ENCODE measurements around the gene TRPC4AP. TPM values are rescaled to one million over a fixed set of nuclear protein-coding genes. Genes with fewer than 3 reads are reported as not detected.

The TRPC4AP gene
- total RNA-seq, 2 donors from 2014 or later, result 84.2 to 103 TPM

- Mint-ChIP-seq H3K4me3 (no peak overlapping the region), H3K27me3 (ENCODE audit: insufficient read depth) (no peaks in the 10 kb centered on the region), H3K27ac (peak overlapping the region; percentile 0), H3K36me3 (ENCODE audit: low read depth) (peaks cover 55% of the 10 kb centered on the region), H3K4me1 (peaks cover 10% of the 10 kb centered on the region), H3K9me3 (no peaks in the 10 kb centered on the region)
- Histone ChIP-seq H3K27ac (ENCODE audit: low read depth, low read length) (no peak overlapping the region), H3K27me3 (ENCODE audit: control insufficient read depth, insufficient read depth, low read length, poor library complexity, severe bottlenecking) (no peaks in the 10 kb centered on the region), H3K9me3 (ENCODE audit: control insufficient read depth, low read length) (no peaks in the 10 kb centered on the region), H3K9ac (ENCODE audit: extremely low read depth, low read length, poor library complexity, severe bottlenecking) (no peak overlapping the region), H3K4me1 (ENCODE audit: control insufficient read depth, insufficient read depth, low read length) (no peaks in the 10 kb centered on the region), H3K36me3 (ENCODE audit: control insufficient read depth, insufficient read depth, low read length) (peaks cover 34% of the 10 kb centered on the region), H3K4me3 (ENCODE audit: low read length) (no peak overlapping the region)
- no peak for DNase-seq
- no peak for TF ChIP-seq CTCF (conservative IDR thresholded peaks at IDR 0.05)
- WGBS, 2 experiments (ENCODE audit: insufficient coverage in 1 of 2, insufficient read length in 1 of 2), result 94 to 97% methylated on average over 3 to 6 of the region's 6 CpGs
Measured at GRCh38 chr20:35066194-35066593, 26.4 kb downstream of the TRPC4AP start.

- Mint-ChIP-seq H3K27me3 (ENCODE audit: insufficient read depth) (no peaks in the 10 kb centered on the region), H3K9me3 (no peaks in the 10 kb centered on the region), H3K4me3 (no peak overlapping the region), H3K27ac (peak overlapping the region; percentile 0), H3K36me3 (ENCODE audit: low read depth) (peaks cover 55% of the 10 kb centered on the region), H3K4me1 (peaks cover 10% of the 10 kb centered on the region)
- DNase-seq, result no peak
- no peaks in the 10 kb centered on the region for H3K4me1 ChIP-seq (ENCODE audit: control insufficient read depth, insufficient read depth, low read length)
- no peaks in the 10 kb centered on the region for H3K27me3 ChIP-seq (ENCODE audit: control insufficient read depth, insufficient read depth, low read length, poor library complexity, severe bottlenecking)
- TF ChIP-seq CTCF (conservative IDR thresholded peaks at IDR 0.05), result no peak
- H3K9ac ChIP-seq (ENCODE audit: extremely low read depth, low read length, poor library complexity, severe bottlenecking), result no peak overlapping the region
- peaks cover 34% of the 10 kb centered on the region for H3K36me3 ChIP-seq (ENCODE audit: control insufficient read depth, insufficient read depth, low read length)
- H3K4me3 ChIP-seq (ENCODE audit: low read length), result no peak overlapping the region
- no peaks in the 10 kb centered on the region for H3K9me3 ChIP-seq (ENCODE audit: control insufficient read depth, low read length)
- H3K27ac ChIP-seq (ENCODE audit: low read depth, low read length), result no peak overlapping the region
Measured at GRCh38 chr20:35065181-35065580, 27.4 kb downstream of the TRPC4AP start.

GRCh38 chr20:35063168-35063567, 29.4 kb downstream of the TRPC4AP start:
- no peak overlapping the region for H3K4me3 ChIP-seq (ENCODE audit: low read length)
- Mint-ChIP-seq H3K36me3 (ENCODE audit: low read depth) (peaks cover 54% of the 10 kb centered on the region), H3K9me3 (peaks cover 2% of the 10 kb centered on the region), H3K27ac (peak overlapping the region; percentile 3), H3K4me3 (no peak overlapping the region), H3K27me3 (ENCODE audit: insufficient read depth) (no peaks in the 10 kb centered on the region), H3K4me1 (peaks cover 10% of the 10 kb centered on the region)
- H3K27me3 ChIP-seq (ENCODE audit: control insufficient read depth, insufficient read depth, low read length, poor library complexity, severe bottlenecking), result no peaks in the 10 kb centered on the region
- 98% methylated on average over 3 of the region's 3 CpGs; no CpG with 5 or more reads in 1 of the 2 experiments for WGBS, 2 experiments (ENCODE audit: insufficient coverage in 1 of 2, insufficient read length in 1 of 2)
- H3K36me3 ChIP-seq (ENCODE audit: control insufficient read depth, insufficient read depth, low read length), result peaks cover 34% of the 10 kb centered on the region
- no peak overlapping the region for H3K27ac ChIP-seq (ENCODE audit: low read depth, low read length)
- no peak for TF ChIP-seq CTCF (conservative IDR thresholded peaks at IDR 0.05)
- no peaks in the 10 kb centered on the region for H3K4me1 ChIP-seq (ENCODE audit: control insufficient read depth, insufficient read depth, low read length)
- no peak for DNase-seq
- H3K9me3 ChIP-seq (ENCODE audit: control insufficient read depth, low read length), result no peaks in the 10 kb centered on the region
- H3K9ac ChIP-seq (ENCODE audit: extremely low read depth, low read length, poor library complexity, severe bottlenecking), result no peak overlapping the region
